ACHN (cell line): ENCODE measurements around the gene ERC2.

Source experiments
- DNase-seq: peaks from one replicate; pipeline ENCODE4 v3.0.0-alpha.2; 2015
- in situ Hi-C: cut with HindIII; loops from 2 replicates; pipeline ENCODE4 v1.10.0; 2017; ENCODE audit warnings: low sequenced_read_pairs, low pct_ligation_motif_present, low pct_unique_long_range_greater_than_20kb

Gene ERC2

DNA sequence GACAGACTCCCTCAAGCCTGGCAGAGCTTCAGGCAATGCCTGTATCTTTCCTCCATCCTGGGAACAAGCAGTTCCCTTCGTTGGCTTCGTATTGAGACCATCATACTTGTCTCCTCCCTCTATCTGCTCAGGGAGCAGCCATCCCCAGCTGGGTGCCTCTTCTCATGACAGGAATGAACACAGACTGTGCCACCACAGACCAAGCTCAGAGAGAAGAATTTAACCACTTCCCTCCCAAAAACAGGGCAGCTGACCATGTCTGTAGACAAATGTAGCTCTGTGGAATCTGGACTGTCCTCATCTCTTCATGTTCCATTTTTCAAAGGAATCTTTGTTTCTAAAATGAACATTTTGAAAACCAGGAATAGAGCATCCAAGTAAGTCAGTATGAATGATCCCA is 245.4 kb downstream of the ERC2 start:
- in situ Hi-C loops: no loop called here
- no peak for DNase-seq

DNA sequence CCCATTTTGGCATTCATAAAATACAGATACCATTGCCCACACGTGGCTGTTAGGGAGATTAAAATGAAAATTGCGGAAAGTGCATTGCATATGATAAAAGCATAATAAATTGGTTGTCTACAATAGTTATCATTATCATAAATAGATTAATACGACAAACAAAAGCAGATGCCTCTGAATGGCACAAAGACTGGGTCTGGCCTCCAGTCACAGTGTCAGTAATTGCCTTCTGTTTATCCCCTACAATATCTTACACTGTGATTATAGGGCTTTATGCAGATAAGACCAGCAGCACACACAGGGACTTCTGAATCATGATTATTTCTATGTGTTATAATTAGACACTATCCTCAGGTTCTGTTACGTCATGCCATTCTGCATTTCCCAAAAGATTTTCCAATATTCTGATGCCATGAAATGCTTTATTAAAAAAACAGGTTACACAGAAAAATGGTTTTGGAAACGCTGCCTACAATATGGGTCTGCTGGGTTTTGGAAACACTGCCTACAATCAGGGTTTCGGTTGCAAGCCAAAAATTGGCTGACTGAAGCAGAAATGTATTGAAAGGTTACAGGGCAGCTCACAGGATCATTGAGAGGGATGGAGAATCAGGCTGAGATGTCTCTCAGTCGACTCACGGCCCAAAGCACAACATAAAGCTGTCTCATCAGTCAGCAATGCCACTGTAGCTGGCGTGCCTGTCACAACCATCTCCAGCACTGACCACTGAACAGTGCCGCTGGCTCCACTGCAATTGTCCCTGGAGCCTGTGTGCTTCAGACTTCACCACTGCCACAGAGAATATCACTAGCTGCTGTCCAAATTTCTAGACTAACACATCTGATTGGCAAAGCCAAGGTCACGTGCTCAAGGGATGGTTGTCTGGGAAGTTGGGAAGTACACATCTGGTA is 248.1 kb downstream of the ERC2 start:
- peak; percentile 0 for DNase-seq
- in situ Hi-C loops: no loop called here

DNA sequence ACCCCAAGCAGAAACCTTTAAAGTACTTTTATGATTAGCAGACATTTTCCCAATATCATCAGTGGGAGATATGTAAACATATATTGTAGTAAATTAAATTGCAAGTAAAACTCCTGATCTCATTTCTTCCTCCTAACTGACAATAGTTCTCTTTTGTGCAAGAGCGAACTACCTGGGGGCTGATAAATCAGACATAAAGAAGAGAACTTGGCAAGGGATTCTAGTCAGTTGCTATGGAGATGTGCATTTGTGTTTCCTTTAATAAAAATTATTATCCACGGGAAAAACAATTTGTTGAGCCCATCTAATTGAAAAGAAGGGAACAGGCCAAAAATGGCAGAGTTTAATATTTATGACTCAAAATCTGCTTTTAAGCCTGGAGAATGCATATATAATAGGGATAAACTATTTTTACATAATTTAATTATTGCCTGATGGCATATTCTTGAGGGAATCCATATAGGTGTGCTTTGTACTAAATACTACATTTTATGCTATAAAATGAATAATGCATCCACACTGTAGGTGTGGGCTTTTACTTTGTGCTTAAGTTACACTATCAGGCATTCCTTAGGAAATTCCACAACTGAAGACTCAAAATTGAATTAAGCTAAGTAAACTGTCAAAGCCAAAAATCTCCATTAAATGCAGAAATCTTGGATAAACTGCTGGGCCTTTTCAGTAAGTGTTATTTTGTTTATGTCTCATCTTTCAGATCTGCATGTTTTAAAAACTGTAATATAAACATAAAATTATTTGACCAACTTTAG is 258.1 kb downstream of the ERC2 start:
- in situ Hi-C loops: no loop called here
- no peak for DNase-seq

DNA sequence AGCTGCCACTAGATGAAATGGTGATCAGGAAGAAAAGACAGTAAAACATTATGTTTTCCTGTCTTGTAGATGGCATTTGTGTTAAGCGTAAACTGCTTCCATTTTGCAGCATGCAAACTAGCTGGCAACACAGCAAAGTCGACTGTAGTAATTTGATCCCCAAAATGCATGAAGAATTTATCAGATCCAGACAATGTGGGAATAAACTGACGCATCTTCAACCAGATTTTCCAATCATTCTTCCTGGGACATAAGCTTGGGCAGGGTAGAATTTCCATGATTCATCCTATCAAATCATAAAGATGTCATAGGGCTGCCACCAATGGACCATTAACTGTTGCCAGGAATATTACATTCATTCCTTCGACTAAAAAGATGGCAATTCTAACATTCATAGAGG is 260.3 kb downstream of the ERC2 start:
- no peak for DNase-seq
- in situ Hi-C loops: no loop called here

DNA sequence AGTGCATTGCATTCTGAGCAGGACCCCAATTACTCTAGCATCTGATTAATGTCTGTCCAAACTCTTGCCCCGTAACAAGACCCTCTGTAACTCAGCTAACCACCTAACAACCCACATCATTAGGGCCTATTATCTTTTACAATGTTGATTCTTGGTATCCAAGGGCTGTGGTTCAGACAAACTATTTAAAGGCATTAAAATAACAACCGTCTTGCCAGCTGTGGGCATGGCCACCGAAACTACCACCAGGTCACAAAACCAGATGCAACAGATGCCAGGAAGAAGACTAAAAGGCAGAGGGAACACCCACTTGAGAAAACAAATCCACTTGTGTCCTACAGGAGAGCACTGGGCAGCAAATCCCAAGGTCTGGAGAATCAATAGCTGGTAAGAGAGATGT is 262.9 kb downstream of the ERC2 start:
- in situ Hi-C loops: no loop called here
- no peak for DNase-seq

DNA sequence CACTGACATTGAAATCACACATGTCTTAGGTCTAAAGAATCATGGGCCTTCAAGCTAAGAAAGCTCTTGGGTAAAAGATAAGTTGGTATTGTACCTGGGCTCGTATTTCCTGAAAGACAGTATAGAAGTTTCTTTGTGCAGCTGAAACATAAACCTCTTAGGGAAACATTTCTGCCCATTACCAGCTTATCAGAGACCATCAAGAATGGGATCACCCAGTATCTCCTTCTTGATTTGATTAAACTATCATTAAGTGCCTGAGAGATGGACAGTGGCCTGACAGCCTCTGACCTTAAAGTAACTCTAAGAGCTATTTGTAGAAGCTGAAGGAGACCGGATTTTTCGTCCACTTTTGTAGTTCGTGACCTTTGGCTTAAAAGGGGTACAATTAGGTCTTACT is 265.3 kb downstream of the ERC2 start:
- in situ Hi-C loops: no loop called here
- DNase-seq: no peak

DNA sequence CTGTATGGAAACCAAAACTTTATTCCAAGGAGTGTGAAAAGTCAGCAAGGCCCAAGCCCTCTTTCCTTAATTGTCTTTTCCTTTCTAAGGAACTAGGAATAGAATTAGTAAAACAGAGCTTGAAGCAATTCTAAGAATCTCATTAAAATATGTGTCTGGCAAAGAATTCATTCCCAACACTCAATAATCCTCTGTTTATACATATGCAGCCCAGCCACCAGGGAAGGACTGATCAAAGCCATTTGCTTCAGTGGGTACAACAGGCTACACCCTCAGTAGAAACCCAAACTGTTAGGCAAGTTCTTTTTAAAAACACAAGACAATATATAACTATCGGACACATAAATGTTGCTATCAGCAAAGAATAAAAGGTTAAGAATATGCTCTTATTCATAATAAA is 266.9 kb downstream of the ERC2 start:
- no peak for DNase-seq
- in situ Hi-C loops: no loop called here

DNA sequence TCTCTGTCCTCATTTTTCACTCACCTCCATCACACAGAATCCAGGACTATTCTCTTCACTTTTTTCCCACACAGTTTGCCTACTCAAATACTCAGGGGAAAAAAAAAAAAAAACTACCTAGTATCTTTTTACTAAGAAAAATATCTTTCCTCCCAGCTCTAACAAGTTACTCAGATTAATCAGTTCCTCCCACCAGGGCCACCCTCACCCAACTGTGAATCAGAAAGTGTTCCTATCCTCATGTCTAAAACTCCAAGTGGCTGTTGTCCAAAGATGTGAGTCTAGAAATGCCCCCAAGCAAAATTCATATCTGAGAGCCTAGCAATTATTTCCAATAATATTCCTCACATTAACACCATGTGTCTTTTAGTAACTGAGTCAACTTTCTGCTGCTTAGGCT is 268.0 kb downstream of the ERC2 start:
- no peak for DNase-seq
- in situ Hi-C loops: no loop called here

DNA sequence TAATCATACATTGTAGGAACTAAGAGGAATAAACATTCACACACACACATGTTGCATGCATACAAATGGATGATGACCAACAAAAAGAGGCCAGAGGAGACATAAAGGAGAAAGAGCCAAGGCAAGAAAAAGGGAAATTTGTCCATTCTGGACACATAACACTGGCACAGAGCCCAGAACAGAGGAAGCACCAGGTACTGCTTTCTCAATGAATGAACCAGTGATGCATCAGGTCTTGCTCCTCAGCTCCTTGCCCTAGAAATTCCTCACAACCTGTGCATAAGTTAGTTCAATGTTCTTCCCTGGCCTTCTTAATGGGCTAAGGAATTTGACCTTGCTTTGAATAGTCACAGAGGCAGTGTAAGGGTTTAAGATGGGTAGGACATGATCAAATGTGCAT is 270.3 kb downstream of the ERC2 start:
- in situ Hi-C loops: no loop called here
- no peak for DNase-seq

DNA sequence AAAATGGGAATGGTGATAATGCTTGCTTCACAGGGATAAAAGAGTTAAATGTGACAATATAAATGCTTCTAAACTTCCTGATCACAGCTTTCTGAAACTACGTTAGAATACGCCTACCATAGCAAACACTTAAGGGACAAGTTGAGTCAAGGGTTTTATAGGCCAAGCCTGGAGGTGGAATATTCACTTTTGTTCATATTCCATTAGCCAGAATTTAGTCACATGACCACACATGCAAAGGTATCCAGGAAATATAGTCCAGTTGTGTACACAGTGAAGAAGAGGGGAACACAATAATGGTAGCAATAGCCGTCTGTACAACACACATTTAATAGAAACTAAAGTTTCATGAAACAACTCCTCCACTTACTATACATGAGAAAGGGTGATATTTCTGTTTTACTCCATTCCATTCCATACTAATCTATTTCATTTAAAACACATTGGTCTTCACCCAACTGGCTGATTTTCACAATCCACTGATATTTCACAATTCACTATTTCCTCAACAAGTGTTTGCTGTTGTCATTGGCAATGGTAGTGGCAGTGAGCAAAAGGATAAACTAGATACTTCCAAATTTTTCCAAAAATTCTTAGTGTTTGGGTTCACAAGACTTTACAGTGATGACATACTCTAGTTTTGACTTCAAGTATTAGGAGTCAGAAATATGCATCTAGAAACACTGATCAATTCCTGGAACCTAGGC is 270.9 kb downstream of the ERC2 start:
- in situ Hi-C loops: no loop called here
- DNase-seq: no peak

DNA sequence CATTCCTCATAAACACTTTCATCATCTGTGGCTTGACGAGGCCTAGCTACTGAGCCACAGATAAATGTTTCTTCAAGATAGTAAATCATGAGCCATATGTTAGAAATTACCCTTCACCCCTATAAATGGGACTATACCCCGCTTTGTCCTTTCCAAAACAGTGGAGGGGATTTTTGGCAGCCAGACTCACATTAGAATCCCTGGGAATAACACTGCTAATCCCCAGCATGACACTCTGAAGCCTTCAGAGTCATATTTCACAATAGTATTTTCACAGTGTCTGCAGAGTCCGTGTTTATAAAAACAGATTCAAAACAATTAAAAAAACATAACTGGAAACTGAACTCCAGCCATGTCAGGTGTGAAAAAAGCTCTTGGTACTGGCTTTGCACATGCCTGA is 271.6 kb downstream of the ERC2 start:
- no peak for DNase-seq
- in situ Hi-C loops: no loop called here

DNA sequence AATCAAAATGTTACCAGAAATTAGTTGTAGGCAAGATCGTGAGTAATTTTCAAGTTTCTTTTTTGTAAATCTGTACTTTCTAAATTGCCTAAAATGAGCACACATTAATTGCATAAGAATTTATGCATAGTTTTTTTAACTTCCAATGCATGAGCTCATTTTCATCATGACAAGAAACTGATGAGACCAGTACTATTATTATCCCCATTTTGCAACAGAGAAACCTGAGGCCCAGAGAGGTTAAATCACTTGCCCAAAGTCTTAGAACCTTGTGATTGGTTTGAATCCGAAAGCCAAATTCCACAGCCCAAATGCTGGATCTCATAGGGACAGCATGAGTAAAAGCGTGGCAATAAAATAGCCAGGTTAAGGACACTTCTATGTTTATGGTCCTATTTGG is 274.7 kb downstream of the ERC2 start:
- DNase-seq: no peak
- in situ Hi-C loops: no loop called here

DNA sequence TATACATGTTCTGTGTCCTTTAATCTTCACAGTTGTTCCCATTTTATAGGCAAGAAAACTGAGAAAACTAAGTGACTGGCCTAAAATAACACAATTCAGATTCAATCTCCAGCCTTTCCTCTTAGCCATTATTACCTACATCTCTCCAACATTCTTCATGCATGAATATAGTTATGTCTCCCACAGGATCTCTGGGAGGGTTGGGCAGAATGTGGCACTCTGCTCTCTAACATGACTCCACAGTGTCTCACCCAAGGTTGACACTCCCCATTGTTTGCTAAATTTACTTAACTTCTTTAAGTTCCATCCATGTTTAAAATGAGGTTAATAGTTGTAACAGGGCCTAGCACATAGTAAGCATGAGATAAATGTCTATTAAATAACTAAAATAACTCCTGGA is 276.3 kb downstream of the ERC2 start:
- in situ Hi-C loops: no loop called here
- no peak for DNase-seq

DNA sequence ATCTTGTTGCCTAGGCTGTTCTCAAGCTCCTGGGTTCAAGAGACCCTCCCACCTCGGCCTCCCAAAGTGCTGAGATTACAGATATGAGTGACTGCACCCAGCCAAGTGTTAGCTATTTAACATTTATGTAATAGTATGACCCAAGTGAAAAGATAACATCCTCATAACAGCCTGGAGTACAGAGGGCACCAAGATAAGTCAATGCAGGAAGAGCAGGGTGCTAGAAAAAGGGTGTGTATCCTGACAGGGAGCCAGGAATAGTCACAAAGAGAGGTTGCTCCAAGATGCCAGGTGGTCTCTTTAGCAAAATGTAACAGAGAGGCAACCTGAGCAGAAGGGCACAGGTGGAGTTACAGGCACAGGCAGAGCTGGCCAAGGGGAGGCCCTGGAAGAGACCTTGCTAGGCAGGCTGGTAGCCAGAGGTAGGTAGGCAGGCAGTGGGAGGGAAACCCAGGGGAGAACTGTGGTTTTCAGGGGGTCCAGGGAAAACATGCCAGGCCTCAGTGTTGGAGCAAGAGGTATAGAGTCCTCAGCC is 277.4 kb downstream of the ERC2 start:
- DNase-seq: no peak
- in situ Hi-C loops: no loop called here

DNA sequence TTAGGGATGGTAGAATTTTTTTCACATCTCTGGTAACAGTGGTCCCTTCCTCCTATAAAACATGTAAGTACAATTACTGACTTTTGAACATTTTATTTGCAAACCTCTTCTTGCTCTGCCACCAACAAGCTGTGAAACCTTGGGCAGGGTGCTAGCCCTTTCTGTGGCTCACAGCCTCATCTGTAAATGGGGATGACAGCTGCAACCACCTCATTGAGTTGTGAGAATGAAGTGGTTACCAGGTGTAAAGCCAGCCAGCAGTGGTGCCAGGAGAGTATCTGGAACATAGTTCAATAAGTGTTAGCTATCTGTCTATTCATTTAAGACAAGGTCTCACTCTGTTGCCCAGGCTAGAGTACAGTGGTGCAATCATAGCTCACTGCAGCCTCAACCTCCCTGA is 278.1 kb downstream of the ERC2 start:
- in situ Hi-C loops: no loop called here

DNA sequence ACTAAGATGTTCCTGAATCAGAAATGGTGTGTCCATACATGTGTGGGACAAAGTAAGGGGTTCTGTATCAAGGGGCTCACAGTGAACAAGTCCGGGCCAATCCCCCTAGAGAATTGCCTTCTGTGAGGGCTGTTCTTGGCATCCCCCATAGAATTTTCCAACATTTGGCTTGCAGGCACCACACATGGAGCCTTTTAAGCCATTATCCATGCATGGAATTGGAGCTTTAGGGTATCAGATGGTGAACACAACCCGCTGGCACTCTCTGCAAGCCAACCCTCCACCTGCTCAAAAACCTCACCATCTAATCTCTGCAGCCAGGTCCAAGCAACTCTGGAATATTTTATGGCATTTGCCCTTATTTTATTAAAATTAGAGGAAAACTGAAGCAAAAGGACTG is 278.7 kb downstream of the ERC2 start:
- in situ Hi-C loops: no loop called here
- no peak for DNase-seq

More for the DNA sequence above, 278.1 kb downstream of the ERC2 start:
- no peak for DNase-seq

DNA sequence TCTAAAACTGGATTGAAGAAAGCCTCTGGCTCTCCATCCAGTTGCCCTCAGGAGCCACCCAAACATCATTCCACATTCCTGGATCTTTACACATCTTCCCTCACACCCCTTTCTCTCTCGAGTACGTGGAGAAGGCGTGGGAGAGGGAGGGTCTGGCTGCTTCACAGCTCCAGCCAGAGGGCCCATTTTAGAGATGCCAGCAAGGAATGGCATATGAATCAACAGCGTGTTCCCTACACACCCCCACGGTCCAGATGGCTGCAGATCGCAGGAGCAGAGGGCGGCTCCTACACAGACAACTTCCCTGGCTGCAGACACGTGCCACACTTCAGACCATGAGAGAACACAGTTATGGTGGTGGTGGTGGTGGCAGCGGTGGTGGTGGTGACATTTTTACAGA is 280.1 kb downstream of the ERC2 start:
- in situ Hi-C loops: no loop called here
- DNase-seq: no peak

DNA sequence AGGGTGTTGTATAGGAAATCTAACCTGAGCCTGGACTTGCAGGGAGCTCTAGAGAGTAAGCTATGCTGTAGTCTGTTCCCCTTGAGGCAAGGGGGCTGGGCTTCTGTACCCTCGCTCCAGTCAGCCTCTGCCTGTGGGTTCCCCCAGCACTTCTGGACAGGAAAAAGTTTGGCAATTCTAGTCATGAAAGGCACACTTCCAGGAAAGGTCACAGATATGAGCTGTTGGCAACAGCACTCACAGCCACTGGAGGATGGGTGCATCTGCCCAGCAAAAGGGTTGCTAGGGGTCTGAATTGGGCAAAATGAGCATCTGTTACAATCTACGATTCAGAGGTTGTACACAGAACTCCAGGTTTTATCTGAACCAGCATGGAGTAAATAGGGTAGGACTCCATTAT is 281.2 kb downstream of the ERC2 start:
- in situ Hi-C loops: no loop called here
- no peak for DNase-seq

DNA sequence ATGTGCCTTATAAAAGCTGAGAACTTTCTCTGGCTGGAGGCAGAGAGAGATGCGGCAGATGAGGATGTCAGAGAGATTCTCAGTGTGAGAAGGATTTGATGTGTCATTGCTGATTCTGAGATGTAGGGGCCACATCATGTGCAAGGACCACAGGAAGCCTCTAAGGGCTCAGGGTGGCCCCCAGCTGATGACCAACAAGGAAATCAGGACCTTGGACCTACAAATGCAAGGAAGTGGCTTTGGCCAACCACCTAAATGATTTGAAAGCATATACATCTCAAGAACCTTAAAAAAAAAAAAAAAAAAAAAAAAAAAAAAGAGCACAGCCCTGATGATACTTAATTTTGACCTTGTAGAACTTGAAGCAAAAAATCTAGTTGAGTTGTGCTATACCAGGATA is 282.4 kb downstream of the ERC2 start:
- in situ Hi-C loops: no loop called here

More for the DNA sequence above, 282.4 kb downstream of the ERC2 start:
- no peak for DNase-seq
